GF-D8 (cell line): ENCODE results near the gene TTR.

Source experiments
- DNase-seq: peaks from one replicate; lab custom pipeline; 2025; lab: John Stamatoyannopoulos, UW

TTR gene

DNA sequence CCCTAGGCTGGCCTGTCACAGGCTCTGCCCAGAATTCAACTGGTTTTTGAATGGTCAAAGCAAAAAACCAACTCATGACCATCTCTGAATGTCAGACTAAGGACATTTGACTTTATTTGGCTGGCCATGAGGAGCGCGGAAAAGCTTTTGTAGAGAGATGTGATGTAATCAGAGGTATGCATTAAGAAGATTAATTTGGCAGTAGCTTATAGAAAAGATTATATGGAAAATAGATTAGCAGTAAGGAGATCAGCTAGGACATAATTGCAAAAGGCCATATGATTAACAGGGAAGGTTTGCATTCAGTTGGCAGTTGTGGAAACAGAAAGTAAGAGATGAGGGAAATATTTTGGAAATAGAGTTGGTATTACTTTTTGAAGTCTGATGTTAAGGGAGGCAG, 12.3 kb upstream of the TTR start:
- DNase-seq, result no peak

GRCh38 chr18:31581498-31582197, 10.0 kb upstream of the TTR start:
- no peak for DNase-seq

DNA sequence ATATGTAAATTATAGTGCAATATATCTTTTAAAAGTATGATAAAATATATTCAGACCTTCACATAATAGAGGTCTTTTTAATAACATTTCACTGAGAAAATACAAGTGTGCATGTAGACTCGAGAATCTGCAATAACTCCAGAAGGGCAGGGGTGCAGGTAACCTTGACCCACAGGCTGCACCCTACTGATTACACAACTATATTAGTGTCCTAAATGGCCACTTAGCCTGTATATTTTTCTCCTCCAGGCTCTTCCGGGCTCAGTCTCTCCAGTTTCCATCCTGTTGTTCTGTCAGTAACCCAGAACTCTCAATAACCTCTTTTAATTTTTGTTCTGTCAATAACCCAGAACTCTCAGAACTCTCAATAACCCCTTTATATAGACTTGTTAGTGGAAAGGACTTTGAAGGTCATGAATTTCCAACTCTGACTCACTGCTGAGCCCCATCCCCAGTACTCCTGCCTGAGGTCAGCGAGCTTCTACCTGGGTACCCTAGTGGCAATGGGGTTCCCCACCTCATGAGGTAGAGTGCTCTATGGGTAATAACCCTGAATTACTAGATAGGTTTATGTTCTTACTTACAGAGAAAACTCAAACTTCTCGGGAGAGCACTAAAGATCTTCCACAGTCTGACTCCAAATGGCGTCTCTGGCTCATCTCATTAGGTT, 8.4 kb upstream of the TTR start:
- DNase-seq, result no peak

- no peak for DNase-seq
Observed at GRCh38 chr18:31585991-31586390, 5.7 kb upstream of the TTR start.

GRCh38 chr18:31586616-31587015, 5.1 kb upstream of the TTR start:
- DNase-seq, result no peak

DNA sequence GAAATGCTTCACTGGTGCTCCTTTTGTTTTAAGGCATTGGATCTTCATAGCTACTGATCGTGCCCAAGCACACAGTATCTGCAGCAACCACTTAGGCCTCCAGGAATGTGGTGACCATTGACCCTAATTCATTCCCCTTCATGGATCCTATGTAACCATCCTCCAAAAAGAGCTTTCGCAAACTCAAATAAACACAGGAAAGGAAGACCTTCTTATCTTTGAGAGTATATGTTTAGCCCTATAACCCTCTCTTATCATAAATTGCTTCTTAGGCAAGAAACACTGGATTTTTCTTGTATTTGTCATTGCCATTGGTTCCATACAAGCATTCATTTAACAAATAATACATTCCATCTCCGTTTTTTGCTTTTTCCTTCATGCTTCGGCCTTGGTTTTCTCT, 4.1 kb upstream of the TTR start:
- DNase-seq, result no peak

DNA sequence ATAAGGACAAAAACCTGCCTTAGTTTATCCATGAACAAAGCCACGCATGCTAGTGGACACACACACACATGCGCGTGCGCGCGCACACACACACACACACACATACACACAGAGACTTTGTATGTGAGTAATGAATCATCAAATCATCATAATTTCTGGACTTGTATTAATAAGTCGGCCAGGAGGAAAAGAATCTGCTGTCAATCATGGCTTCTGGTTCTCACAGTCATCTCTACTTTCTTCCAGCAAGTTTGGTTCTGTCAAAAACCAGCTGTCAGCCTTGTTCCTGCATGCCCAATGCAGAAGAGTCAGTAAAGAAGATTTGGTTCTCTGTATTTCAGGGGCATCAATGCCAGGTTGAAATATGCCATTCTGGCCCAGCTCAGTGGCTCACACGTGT, 1.1 kb upstream of the TTR start:
- no peak for DNase-seq

GRCh38 chr18:31591113-31591512, 564 bp upstream of the TTR start:
- DNase-seq, result no peak

GRCh38 chr18:31592506-31593157, 955 bp downstream of the TTR start:
- no peak for DNase-seq

DNA sequence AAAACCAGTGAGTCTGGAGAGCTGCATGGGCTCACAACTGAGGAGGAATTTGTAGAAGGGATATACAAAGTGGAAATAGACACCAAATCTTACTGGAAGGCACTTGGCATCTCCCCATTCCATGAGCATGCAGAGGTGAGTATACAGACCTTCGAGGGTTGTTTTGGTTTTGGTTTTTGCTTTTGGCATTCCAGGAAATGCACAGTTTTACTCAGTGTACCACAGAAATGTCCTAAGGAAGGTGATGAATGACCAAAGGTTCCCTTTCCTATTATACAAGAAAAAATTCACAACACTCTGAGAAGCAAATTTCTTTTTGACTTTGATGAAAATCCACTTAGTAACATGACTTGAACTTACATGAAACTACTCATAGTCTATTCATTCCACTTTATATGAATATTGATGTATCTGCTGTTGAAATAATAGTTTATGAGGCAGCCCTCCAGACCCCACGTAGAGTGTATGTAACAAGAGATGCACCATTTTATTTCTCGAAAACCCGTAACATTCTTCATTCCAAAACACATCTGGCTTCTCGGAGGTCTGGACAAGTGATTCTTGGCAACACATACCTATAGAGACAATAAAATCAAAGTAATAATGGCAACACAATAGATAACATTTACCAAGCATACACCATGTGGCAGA, 3.6 kb downstream of the TTR start:
- no peak for DNase-seq

DNA sequence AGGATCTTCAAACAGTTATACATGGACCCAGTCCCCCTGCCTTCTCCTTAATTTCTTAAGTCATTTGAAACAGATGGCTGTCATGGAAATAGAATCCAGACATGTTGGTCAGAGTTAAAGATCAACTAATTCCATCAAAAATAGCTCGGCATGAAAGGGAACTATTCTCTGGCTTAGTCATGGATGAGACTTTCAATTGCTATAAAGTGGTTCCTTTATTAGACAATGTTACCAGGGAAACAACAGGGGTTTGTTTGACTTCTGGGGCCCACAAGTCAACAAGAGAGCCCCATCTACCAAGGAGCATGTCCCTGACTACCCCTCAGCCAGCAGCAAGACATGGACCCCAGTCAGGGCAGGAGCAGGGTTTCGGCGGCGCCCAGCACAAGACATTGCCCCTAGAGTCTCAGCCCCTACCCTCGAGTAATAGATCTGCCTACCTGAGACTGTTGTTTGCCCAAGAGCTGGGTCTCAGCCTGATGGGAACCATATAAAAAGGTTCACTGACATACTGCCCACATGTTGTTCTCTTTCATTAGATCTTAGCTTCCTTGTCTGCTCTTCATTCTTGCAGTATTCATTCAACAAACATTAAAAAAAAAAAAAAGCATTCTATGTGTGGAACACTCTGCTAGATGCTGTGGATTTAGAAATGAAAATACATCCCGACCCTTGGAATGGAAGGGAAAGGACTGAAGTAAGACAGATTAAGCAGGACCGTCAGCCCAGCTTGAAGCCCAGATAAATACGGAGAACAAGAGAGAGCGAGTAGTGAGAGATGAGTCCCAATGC, 4.6 kb downstream of the TTR start:
- no peak for DNase-seq

- DNase-seq, result no peak
Observed at GRCh38 chr18:31598021-31598805, 6.5 kb downstream of the TTR start.

DNA sequence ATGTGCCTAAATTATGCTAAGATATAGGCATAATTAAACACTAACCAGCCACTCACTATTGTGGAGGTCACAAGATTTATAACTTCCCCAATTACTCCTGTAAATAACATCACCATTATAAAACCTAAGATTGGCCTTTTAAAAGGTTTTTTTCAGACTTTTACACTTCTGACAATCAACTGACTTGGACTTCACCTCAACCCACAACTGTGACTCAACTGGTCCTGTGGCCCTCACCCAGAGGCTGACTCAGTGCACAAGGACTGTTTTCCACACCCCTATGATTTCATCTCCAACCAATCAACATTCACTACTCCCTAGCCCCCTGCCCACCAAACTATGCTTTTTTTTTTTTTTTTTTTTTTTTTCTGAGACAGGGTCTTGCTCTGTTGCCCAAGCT, 11.6 kb downstream of the TTR start:
- DNase-seq, result no peak

DNA sequence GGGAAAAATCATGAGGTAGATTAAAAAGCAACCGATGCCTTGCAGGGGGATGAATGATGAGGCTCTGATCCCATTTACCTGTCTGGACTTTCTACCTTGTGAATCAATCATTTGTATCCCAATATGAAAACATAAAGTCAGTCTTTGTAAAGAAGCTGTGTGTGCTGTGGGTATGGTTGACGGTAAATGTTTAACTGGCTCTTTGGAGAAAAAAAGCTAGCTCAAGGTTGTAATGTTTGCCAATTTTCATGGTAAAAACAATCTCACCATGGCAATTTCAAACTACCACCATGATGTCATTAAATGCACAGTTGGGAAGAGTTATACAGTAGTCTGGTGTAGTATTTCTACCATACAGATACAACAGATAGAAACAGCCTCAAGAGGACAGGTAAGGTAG, 14.6 kb downstream of the TTR start:
- DNase-seq, result no peak

- no peak for DNase-seq
Observed at GRCh38 chr18:31607384-31607783, 15.7 kb downstream of the TTR start.

- DNase-seq, result no peak
Observed at GRCh38 chr18:31609886-31610285, 18.2 kb downstream of the TTR start.

DNA sequence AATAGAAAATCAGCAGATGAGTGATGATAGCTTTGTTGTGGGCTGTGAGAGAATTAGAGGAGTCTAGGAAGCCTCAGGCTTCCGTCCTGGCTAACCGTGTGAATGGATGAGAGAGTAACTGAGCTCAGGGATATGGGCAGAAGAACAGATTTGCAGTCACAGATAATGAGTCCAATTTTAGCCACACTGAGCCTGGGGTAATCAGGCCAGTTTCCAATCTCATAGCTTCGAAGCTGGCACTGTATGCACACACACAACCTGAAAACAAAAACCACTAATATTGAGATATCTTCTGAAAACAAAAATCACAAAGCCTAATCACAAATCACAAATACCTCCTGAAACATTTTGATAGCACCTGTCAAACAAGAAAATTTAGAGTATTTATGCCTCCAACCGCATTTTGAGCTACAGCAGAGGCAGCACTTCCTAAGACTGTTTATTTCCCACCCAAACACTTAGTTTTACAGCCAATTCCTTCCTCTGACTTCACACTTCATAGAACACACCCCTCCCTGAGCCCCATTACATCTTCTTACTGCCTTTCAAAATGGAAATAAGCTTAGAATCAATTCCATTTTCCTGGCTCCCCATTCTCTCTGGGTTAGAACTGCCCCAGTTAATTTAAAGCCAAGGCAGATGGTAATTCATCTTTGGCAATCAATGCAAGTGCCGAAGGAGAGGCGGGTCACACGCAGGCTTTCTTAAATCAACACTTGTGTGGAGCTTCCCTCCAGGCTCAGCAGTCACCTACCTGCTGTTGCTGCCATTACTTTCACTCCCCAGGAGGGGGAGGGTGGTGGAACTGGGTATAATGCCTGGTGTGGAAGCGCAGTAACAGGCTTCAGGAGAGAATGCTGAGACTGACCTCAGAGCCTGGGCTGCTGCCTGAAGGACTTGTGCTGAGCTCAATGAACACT, 18.9 kb downstream of the TTR start:
- no peak for DNase-seq

DNA sequence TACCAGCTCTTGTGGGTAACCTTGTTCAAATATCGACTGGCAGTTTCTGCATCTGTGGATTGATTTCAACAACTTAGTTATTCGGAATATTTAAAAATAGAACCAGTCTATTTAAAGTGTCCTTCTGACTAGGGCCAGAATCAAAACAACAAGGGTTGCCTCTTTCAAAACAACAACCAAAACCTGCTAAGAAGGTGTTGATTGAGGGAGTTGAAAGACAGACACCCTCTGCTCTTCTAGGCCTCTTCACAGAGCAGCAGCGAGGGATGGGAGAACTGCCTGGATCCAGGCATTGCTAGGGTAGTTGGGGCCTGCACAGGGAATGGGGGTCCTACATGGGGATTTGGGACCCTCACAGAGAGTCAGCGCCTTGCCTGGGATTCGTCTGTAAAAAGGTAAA, 19.8 kb downstream of the TTR start:
- DNase-seq, result no peak

- DNase-seq, result no peak
Observed at GRCh38 chr18:31612124-31612523, 20.4 kb downstream of the TTR start.

GRCh38 chr18:31614044-31614443, 22.4 kb downstream of the TTR start:
- DNase-seq, result no peak
